Activated CD8-positive, alpha-beta memory T cell treated with anti-CD3 and anti-CD28 coated beads, Interleukin-2, amount 10 ng/mL, durations not matched to agents 7 days and 5 days (primary cell): ENCODE data around the gene RAD51D. TPM values are rescaled to one million over a fixed set of nuclear protein-coding genes. Genes with fewer than 3 reads are reported as not detected.
"Not testable (repeated sequence)": the region's sequence is repeated elsewhere in the genome, so short reads cannot be mapped to it uniquely, and the experiment has no call there.

Source experiments
- ATAC-seq: fragments of 150-1000 bp; cut with Tn5 transposase; one replicate; pipeline ENCODE4 v1.10.0; 2021; ENCODE audit warnings: moderate library complexity
- CTCF ChIA-PET: fragments of 350-600 bp; sonication (Branson Sonifier 250); formaldehyde crosslinking; loops from one replicate; lab custom pipeline; 2021; ENCODE audit warnings: antibody characterized with exemption; lab: Charles Lee
- DNase-seq: peaks from one replicate; pipeline ENCODE4 v3.0.0-alpha.2; 2020
- H3K27ac Mint-ChIP-seq: one replicate; pipeline ENCODE4 v1.8.0; 2021; ENCODE audit warnings: mild to moderate bottlenecking, mixed read lengths
- H3K27me3 Mint-ChIP-seq: one replicate; pipeline ENCODE4 v1.8.0; 2021; ENCODE audit warnings: mixed read lengths
- H3K36me3 Mint-ChIP-seq: one replicate; pipeline ENCODE4 v1.8.0; 2021; ENCODE audit warnings: mild to moderate bottlenecking, mixed read lengths
- H3K4me1 Mint-ChIP-seq: one replicate; pipeline ENCODE4 v1.8.0; 2021; ENCODE audit warnings: mixed read lengths
- H3K4me3 Mint-ChIP-seq: one replicate; pipeline ENCODE4 v1.8.0; 2021; ENCODE audit warnings: mild to moderate bottlenecking, moderate library complexity, mixed read lengths
- H3K9me3 Mint-ChIP-seq: one replicate; pipeline ENCODE4 v1.8.0; 2022; ENCODE audit warnings: low read depth, mixed read lengths
- total RNA-seq, 2 experiments: library from RNA; stranded (reverse); gene quantifications; one replicate each; pipeline ENCODE4 v1.2.3, GENCODE V29; 2021

RAD51D gene
- total RNA-seq, 2 experiments from 2014 or later = 34.0 to 43.0 TPM

GRCh38 chr17:35152421-35153140, 32.9 kb upstream of the RAD51D start:
- CTCF ChIA-PET = no interaction called here
- DNase-seq (no peak), ATAC-seq (no peak)
- Mint-ChIP-seq H3K36me3 (no peaks in the 10 kb centered on the region), H3K9me3 (no peaks in the 10 kb centered on the region), H3K27ac (no peak overlapping the region), H3K27me3 (peaks cover 9% of the 10 kb centered on the region), H3K4me3 (no peak overlapping the region), H3K4me1 (no peaks in the 10 kb centered on the region)

- H3K9me3 Mint-ChIP-seq, H3K27ac Mint-ChIP-seq, CTCF ChIA-PET, ATAC-seq, H3K4me3 Mint-ChIP-seq, DNase-seq, H3K4me1 Mint-ChIP-seq, H3K36me3 Mint-ChIP-seq, H3K27me3 Mint-ChIP-seq: not testable (repeated sequence)
Measured at GRCh38 chr17:35151080-35151479, 31.4 kb upstream of the RAD51D start.

- CTCF ChIA-PET = no interaction called here
- Mint-ChIP-seq H3K36me3 (no peaks in the 10 kb centered on the region), H3K27me3 (peaks cover 9% of the 10 kb centered on the region), H3K4me1 (no peaks in the 10 kb centered on the region), H3K4me3 (no peak overlapping the region), H3K9me3 (no peaks in the 10 kb centered on the region), H3K27ac (no peak overlapping the region)
- DNase-seq (no peak), ATAC-seq (no peak)
Measured at GRCh38 chr17:35149941-35150340, 30.3 kb upstream of the RAD51D start.

- ATAC-seq (no peak), DNase-seq (no peak)
- Mint-ChIP-seq H3K27ac (no peak overlapping the region), H3K27me3 (peaks cover 4% of the 10 kb centered on the region), H3K4me1 (no peaks in the 10 kb centered on the region), H3K36me3 (no peaks in the 10 kb centered on the region), H3K4me3 (no peak overlapping the region), H3K9me3 (no peaks in the 10 kb centered on the region)
- CTCF ChIA-PET = no interaction called here
Measured at GRCh38 chr17:35148144-35148543, 28.5 kb upstream of the RAD51D start.

DNA sequence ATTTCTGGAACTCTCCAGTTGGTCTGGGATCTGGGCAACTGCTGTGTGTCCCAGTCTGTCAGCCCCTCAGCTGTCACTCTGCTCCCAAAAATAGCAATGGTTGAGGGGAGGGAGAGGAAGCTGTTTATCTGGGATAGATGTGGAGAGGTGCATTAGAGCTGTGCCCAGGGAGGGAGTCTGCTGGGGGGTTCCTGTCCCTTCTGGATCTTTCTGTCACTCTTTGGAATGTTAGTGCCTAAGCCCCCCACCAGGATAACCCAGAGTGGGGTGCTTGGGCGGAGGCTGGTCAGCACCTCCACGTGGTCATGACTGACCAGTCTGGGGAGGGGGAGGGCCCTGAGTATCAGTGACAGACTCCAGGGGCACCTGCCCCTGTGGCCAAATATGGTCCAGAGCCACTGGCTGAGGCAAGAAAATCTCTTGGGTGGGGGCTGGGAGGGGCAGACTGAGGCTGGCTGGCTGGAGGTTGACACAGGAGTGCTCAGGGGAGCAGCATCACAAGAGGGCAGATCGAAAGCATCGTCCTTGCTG, 27.8 kb upstream of the RAD51D start, which contains the start of gene UNC45B:
Gene UNC45B, plus strand, starts transcription at position 443 of the 531 bp plus-strand sequence. CDS start 447 bp downstream, outside the sequence.
- no peaks in the 10 kb centered on the region for H3K36me3 Mint-ChIP-seq
- H3K4me1 Mint-ChIP-seq = peaks cover 1% of the 10 kb centered on the region
- no peak for DNase-seq
- no peaks in the 10 kb centered on the region for H3K9me3 Mint-ChIP-seq
- CTCF ChIA-PET = interaction anchor here (1.5 kb wide), 1 partner anchor 617 kb away, joined by 3 read pairs; no protein-coding TSS in a partner anchor
- H3K27me3 Mint-ChIP-seq = no peaks in the 10 kb centered on the region
- no peak within 1 kb of the TSS for H3K4me3 Mint-ChIP-seq
- no peak for ATAC-seq
- no peak within 1 kb of the TSS for H3K27ac Mint-ChIP-seq

DNA sequence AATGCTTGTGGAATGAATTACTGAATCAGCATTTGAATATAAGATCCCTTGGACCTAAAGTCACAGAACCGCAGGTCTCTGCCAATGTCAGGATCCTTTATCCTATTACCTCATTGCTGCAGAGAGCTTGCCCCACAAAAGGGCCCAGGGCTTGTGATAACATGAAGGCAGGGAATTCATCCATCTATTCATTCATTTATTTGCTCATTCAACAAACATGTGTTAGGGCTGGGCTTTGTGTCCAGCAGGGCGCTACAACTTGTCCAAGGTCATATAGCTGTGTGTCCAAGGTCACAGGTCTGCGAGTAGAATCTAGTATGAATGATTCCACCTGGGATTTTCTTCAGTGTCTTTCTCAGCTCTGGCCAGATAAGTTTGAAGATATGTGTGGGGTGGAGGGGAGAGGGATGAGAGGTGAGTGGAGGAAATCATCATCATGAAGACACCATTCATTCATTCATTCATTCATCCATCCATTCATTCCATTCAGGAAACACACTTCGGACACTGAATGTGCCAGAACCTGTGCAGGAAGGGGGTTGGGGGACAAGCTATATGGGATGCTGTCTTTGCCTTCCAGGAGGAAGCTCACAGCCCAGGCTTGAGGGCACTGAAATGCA, 26.7 kb upstream of the RAD51D start:
- Mint-ChIP-seq H3K36me3 (peaks cover 2% of the 10 kb centered on the region), H3K27ac (no peak overlapping the region), H3K9me3 (no peaks in the 10 kb centered on the region), H3K4me3 (no peak overlapping the region), H3K4me1 (peaks cover 6% of the 10 kb centered on the region), H3K27me3 (no peaks in the 10 kb centered on the region)
- CTCF ChIA-PET = interaction anchor here (1.5 kb wide), 1 partner anchor 619 kb away, joined by 3 read pairs; no protein-coding TSS in a partner anchor
- DNase-seq (no peak), ATAC-seq (no peak)

GRCh38 chr17:35144840-35145239, 25.2 kb upstream of the RAD51D start:
- Mint-ChIP-seq H3K27ac (no peak overlapping the region), H3K27me3 (no peaks in the 10 kb centered on the region), H3K4me1 (peaks cover 15% of the 10 kb centered on the region), H3K9me3 (no peaks in the 10 kb centered on the region), H3K36me3 (peaks cover 2% of the 10 kb centered on the region), H3K4me3 (no peak overlapping the region)
- CTCF ChIA-PET = interaction anchor here (0.8 to 1.6 kb wide), 2 partner anchors 25 to 55 kb away, joined by 3 to 4 read pairs; partner anchors contain the start of gene RAD51D
- DNase-seq = no peak
- no peak for ATAC-seq

DNA sequence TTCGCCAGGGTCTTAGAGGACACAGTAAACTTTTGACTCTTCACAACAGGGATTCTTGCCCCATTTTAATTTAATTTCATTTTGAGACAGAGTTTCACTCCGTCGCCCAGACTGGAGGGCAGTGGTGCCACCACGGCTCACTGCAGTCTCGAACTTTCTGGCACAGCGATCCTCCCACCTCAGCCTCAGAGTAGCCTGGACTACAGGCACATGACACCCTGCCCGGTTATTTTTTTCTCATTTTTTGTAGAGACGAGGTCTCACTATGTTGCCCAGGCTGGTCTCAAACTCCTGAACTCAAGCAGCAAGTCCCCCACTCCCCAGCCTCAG, 22.8 kb upstream of the RAD51D start:
- CTCF ChIA-PET = interaction anchor here (1.9 kb wide), 1 partner anchor 16 kb away, joined by 11 read pairs; no protein-coding TSS in a partner anchor
- peaks cover 9% of the 10 kb centered on the region for H3K36me3 Mint-ChIP-seq
- H3K4me3 Mint-ChIP-seq = peak overlapping the region; percentile 81
- H3K9me3 Mint-ChIP-seq = no peaks in the 10 kb centered on the region
- peak overlapping the region; percentile 81 for H3K27ac Mint-ChIP-seq
- ATAC-seq (no peak), DNase-seq (no peak)
- H3K27me3 Mint-ChIP-seq = no peaks in the 10 kb centered on the region
- H3K4me1 Mint-ChIP-seq = peaks cover 16% of the 10 kb centered on the region

- CTCF ChIA-PET = interaction anchor here (0.9 to 1.9 kb wide), 10 partner anchors 15 to 622 kb away, joined by 3 to 11 read pairs (median 6); partner anchors contain the start of genes RAD51D and SLFN5
- peaks cover 16% of the 10 kb centered on the region for H3K4me1 Mint-ChIP-seq
- H3K9me3 Mint-ChIP-seq = no peaks in the 10 kb centered on the region
- ATAC-seq (peak; percentile 93), DNase-seq (peak; percentile 90)
- H3K27ac Mint-ChIP-seq = peak within 1 kb of the TSS; percentile 81
- peak within 1 kb of the TSS; percentile 81 for H3K4me3 Mint-ChIP-seq
- peaks cover 12% of the 10 kb centered on the region for H3K36me3 Mint-ChIP-seq
- H3K27me3 Mint-ChIP-seq = no peaks in the 10 kb centered on the region
Measured at GRCh38 chr17:35141681-35142466, 22.2 kb upstream of the RAD51D start, which contains the start of gene NLE1. TSS of gene NLE1 (minus strand) at chr17:35142303. CDS start at chr17:35142275, 28 bp downstream.

- CTCF ChIA-PET = no interaction called here
Measured at GRCh38 chr17:35138218-35138617, 18.6 kb upstream of the RAD51D start.

DNA sequence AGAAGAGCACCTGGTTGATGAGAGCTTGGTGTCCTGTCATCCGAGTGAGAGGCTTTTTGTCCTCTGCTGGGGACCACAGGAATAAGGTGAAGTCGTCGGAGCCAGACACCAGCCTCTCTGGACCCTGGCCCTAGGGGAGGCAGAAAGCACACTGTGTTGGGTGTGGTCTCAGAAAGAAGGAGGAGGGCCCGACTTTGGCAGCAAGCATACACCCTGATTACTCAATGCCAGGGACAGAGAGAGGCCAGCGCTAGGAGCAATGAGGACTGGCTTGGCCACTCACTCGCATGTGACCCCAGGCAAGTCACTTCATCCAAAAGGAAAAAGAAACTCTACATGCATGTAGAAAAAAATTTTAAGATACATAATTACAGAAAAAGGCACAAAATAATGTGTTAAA, 15.7 kb upstream of the RAD51D start:
- Mint-ChIP-seq H3K4me3 (no peak overlapping the region), H3K36me3 (peaks cover 51% of the 10 kb centered on the region), H3K27ac (no peak overlapping the region), H3K9me3 (no peaks in the 10 kb centered on the region), H3K4me1 (peaks cover 4% of the 10 kb centered on the region), H3K27me3 (no peaks in the 10 kb centered on the region)
- ATAC-seq (no peak), DNase-seq (no peak)
- CTCF ChIA-PET = no interaction called here

More at GRCh38 chr17:35138218-35138617, 18.6 kb upstream of the RAD51D start:
- H3K27ac Mint-ChIP-seq = no peak overlapping the region
- ATAC-seq (no peak), DNase-seq (no peak)
- peaks cover 16% of the 10 kb centered on the region for H3K4me1 Mint-ChIP-seq
- no peak overlapping the region for H3K4me3 Mint-ChIP-seq
- H3K27me3 Mint-ChIP-seq = no peaks in the 10 kb centered on the region
- peaks cover 38% of the 10 kb centered on the region for H3K36me3 Mint-ChIP-seq
- no peaks in the 10 kb centered on the region for H3K9me3 Mint-ChIP-seq

GRCh38 chr17:35132816-35133550, 13.3 kb upstream of the RAD51D start:
- CTCF ChIA-PET = no interaction called here
- DNase-seq (no peak), ATAC-seq (no peak)
- no peak overlapping the region for H3K4me3 Mint-ChIP-seq
- H3K27me3 Mint-ChIP-seq = no peaks in the 10 kb centered on the region
- peaks cover 46% of the 10 kb centered on the region for H3K36me3 Mint-ChIP-seq
- H3K9me3 Mint-ChIP-seq = no peaks in the 10 kb centered on the region
- no peaks in the 10 kb centered on the region for H3K4me1 Mint-ChIP-seq
- no peak overlapping the region for H3K27ac Mint-ChIP-seq
